Measurements from ENCODE around the gene POLG.
A peak's percentile ranks its signal among the peaks of the same experiment; 100 is the strongest.

The POLG gene

DNA sequence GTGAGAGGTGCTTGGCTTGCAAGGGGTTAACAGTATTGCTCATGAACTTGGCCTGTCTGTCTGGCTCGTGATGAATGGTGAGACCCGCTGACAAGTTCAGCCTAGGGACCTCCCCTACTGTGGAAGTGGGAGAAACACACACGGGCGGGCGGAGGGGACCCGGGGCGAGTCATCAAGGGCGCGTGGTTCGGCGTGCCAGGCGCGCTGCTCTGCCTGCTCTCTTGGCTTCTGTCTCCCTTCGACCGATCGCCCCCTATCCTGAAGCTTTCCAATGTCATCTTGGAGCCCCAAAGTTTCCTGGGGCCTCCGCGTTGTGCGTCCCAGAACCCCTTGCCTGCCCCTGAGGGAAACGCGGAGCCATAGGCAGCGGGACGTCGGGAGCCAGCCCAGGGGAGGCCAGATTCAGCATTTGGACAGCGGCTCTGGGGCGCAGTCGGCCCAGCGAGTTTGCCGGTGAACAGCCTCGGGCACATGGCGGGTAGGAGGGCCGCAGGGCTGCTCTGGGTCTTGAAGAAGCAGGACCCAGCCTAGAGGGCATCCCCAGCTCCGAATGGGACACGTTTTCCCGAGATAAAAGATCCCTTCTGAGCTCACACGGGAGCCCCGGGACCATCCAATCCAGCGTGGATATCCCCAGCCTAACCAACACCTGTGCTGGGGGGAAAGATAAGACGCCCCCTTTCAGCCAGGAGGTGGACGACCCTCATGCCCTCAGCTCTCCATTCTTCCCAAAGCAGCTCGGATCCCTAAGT is 27.0 kb upstream of the POLG start:
- ChIA-PET POLR2A (interaction anchor here (1.0 to 1.2 kb wide), 2 partner anchors 22 to 57 kb away, joined by 3 read pairs; no protein-coding TSS in a partner anchor), CTCF (interaction anchor here (0.6 to 11.1 kb wide), 12 partner anchors 15 to 193 kb away, joined by 3 to 614 read pairs (median 5); no protein-coding TSS in a partner anchor)
- no peak overlapping the region for H3K27ac ChIP-seq (ENCODE audit: extremely low read depth, low read depth, low read length)
- no peaks in the 10 kb centered on the region for H3K9me3 ChIP-seq (ENCODE audit: control insufficient read depth, insufficient read depth, low read depth, low read length)
- peak overlapping the region; percentile 34 for H3K4me3 ChIP-seq (ENCODE audit: low read depth, low read length)
- H3K36me3 ChIP-seq (ENCODE audit: control insufficient read depth in 2 of 2, insufficient read depth in 1 of 2, low read length in 2 of 2): no peaks in the 10 kb centered on the region
- peaks cover 4% of the 10 kb centered on the region; the same call in 1 of the 2 replicates for H3K4me1 ChIP-seq (ENCODE audit: control insufficient read depth, insufficient read depth, low read length)
- TF ChIP-seq ZNF140 (tag by site-specific recombination; IDR thresholded peaks at IDR 0.05) (no peak), ZNF747 (tag by site-specific recombination; IDR thresholded peaks at IDR 0.05) (no peak), ZNF510 (tag by site-specific recombination; IDR thresholded peaks at IDR 0.05; ENCODE audit: insufficient replicate concordance) (no peak), HOXA7 (CRISPR knock-in tag; IDR thresholded peaks at IDR 0.05; ENCODE audit: borderline replicate concordance) (peak; percentile 88; the same call in 1 of the 2 replicates), ZNF561 (tag by site-specific recombination; IDR thresholded peaks at IDR 0.05; ENCODE audit: borderline replicate concordance) (peak; percentile 27; the same call in 1 of the 2 replicates), ZBTB17 (tag by site-specific recombination; IDR thresholded peaks at IDR 0.05) (peak; percentile 75), EGR2 (tag by site-specific recombination; IDR thresholded peaks at IDR 0.05; ENCODE audit: low read depth) (no peak), ZNF155 (tag by site-specific recombination; IDR thresholded peaks at IDR 0.05) (no peak), ZNF221 (tag by site-specific recombination; IDR thresholded peaks at IDR 0.05; ENCODE audit: borderline replicate concordance) (no peak), TRIM28 (IDR thresholded peaks at IDR 0.05; ENCODE audit: borderline replicate concordance, low read length) (no peak), ZBTB20 (tag by site-specific recombination; IDR thresholded peaks at IDR 0.05) (peak; percentile 88), ZNF560 (tag by site-specific recombination; IDR thresholded peaks at IDR 0.05; ENCODE audit: borderline replicate concordance) (no peak), ZSCAN30 (tag by site-specific recombination; IDR thresholded peaks at IDR 0.05) (0 out of 2 replicates have a peak, but pooled peaks have one; percentile 50), REPIN1 (tag by site-specific recombination; IDR thresholded peaks at IDR 0.05; ENCODE audit: low read depth) (no peak), ZNF639 (tag by site-specific recombination; IDR thresholded peaks at IDR 0.05) (0 out of 2 replicates have a peak, but pooled peaks have one; percentile 37), TCF7L2 (IDR thresholded peaks at IDR 0.05; ENCODE audit: borderline replicate concordance, low read depth, low read length) (no peak), ZNF2 (tag by site-specific recombination; IDR thresholded peaks at IDR 0.05) (peak; percentile 69; the same call in 1 of the 2 replicates), YY2 (tag by site-specific recombination; IDR thresholded peaks at IDR 0.05) (no peak), ZNF274 (IDR thresholded peaks at IDR 0.05; ENCODE audit: low read length) (no peak), ZNF274 (tag by site-specific recombination; IDR thresholded peaks at IDR 0.05; ENCODE audit: borderline replicate concordance) (no peak), ZNF202 (tag by site-specific recombination; IDR thresholded peaks at IDR 0.05; ENCODE audit: borderline replicate concordance) (no peak), ZBTB7A (tag by site-specific recombination; IDR thresholded peaks at IDR 0.05; ENCODE audit: low read depth) (no peak), ZNF19 (tag by site-specific recombination; IDR thresholded peaks at IDR 0.05; ENCODE audit: low read depth) (no peak)
- TF ChIP-seq, protein P1, sequence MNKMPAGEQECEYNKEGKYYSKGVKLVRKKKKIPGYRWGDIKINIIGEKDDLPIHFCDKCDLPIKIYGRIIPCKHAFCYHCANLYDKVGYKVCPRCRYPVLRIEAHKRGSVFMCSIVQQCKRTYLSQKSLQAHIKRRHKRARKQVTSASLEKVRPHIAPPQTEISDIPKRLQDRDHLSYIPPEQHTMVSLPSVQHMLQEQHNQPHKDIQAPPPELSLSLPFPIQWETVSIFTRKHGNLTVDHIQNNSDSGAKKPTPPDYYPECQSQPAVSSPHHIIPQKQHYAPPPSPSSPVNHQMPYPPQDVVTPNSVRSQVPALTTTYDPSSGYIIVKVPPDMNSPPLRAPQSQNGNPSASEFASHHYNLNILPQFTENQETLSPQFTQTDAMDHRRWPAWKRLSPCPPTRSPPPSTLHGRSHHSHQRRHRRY (tag by site-specific recombination; IDR thresholded peaks at IDR 0.05): no peak
- TF ChIP-seq, protein P2, sequence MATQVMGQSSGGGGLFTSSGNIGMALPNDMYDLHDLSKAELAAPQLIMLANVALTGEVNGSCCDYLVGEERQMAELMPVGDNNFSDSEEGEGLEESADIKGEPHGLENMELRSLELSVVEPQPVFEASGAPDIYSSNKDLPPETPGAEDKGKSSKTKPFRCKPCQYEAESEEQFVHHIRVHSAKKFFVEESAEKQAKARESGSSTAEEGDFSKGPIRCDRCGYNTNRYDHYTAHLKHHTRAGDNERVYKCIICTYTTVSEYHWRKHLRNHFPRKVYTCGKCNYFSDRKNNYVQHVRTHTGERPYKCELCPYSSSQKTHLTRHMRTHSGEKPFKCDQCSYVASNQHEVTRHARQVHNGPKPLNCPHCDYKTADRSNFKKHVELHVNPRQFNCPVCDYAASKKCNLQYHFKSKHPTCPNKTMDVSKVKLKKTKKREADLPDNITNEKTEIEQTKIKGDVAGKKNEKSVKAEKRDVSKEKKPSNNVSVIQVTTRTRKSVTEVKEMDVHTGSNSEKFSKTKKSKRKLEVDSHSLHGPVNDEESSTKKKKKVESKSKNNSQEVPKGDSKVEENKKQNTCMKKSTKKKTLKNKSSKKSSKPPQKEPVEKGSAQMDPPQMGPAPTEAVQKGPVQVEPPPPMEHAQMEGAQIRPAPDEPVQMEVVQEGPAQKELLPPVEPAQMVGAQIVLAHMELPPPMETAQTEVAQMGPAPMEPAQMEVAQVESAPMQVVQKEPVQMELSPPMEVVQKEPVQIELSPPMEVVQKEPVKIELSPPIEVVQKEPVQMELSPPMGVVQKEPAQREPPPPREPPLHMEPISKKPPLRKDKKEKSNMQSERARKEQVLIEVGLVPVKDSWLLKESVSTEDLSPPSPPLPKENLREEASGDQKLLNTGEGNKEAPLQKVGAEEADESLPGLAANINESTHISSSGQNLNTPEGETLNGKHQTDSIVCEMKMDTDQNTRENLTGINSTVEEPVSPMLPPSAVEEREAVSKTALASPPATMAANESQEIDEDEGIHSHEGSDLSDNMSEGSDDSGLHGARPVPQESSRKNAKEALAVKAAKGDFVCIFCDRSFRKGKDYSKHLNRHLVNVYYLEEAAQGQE (tag by site-specific recombination; IDR thresholded peaks at IDR 0.05): peak; percentile 99
- TF ChIP-seq, protein P3, sequence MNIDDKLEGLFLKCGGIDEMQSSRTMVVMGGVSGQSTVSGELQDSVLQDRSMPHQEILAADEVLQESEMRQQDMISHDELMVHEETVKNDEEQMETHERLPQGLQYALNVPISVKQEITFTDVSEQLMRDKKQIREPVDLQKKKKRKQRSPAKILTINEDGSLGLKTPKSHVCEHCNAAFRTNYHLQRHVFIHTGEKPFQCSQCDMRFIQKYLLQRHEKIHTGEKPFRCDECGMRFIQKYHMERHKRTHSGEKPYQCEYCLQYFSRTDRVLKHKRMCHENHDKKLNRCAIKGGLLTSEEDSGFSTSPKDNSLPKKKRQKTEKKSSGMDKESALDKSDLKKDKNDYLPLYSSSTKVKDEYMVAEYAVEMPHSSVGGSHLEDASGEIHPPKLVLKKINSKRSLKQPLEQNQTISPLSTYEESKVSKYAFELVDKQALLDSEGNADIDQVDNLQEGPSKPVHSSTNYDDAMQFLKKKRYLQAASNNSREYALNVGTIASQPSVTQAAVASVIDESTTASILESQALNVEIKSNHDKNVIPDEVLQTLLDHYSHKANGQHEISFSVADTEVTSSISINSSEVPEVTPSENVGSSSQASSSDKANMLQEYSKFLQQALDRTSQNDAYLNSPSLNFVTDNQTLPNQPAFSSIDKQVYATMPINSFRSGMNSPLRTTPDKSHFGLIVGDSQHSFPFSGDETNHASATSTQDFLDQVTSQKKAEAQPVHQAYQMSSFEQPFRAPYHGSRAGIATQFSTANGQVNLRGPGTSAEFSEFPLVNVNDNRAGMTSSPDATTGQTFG (tag by site-specific recombination; IDR thresholded peaks at IDR 0.05; ENCODE audit: borderline replicate concordance): no peak
- TF ChIP-seq, protein P4, sequence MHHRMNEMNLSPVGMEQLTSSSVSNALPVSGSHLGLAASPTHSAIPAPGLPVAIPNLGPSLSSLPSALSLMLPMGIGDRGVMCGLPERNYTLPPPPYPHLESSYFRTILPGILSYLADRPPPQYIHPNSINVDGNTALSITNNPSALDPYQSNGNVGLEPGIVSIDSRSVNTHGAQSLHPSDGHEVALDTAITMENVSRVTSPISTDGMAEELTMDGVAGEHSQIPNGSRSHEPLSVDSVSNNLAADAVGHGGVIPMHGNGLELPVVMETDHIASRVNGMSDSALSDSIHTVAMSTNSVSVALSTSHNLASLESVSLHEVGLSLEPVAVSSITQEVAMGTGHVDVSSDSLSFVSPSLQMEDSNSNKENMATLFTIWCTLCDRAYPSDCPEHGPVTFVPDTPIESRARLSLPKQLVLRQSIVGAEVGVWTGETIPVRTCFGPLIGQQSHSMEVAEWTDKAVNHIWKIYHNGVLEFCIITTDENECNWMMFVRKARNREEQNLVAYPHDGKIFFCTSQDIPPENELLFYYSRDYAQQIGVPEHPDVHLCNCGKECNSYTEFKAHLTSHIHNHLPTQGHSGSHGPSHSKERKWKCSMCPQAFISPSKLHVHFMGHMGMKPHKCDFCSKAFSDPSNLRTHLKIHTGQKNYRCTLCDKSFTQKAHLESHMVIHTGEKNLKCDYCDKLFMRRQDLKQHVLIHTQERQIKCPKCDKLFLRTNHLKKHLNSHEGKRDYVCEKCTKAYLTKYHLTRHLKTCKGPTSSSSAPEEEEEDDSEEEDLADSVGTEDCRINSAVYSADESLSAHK (tag by site-specific recombination; IDR thresholded peaks at IDR 0.05): no peak
